GM21447 (cell line): Measurements from ENCODE around the gene ENPEP.

ENCODE experiments used
- ATAC-seq: cut with Tn5 transposase; IDR thresholded peaks from one replicate; pipeline ENCODE4 v1.9.1; 2021; ENCODE audit not compliant: unreplicated experiment

ENPEP gene

DNA sequence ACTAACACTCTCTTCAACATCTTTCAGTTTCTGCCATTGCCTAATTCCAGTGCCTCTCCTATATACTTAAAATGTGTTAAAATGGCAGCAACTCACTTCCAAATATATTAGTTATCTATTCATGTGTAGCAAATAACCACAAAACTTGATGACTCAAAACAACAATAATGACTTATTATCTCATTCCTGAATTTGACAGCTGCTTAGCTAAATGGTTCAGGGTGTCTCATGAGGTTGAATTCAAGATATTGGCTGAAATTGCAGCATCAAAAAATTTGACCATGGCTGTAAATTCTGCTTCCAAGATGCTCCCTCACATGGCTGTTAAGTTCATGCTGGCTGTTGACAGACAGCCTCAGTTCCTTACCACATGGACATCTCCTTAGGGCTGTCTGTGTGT lies 121.6 kb downstream of the ENPEP start:
- ATAC-seq = no peak

DNA sequence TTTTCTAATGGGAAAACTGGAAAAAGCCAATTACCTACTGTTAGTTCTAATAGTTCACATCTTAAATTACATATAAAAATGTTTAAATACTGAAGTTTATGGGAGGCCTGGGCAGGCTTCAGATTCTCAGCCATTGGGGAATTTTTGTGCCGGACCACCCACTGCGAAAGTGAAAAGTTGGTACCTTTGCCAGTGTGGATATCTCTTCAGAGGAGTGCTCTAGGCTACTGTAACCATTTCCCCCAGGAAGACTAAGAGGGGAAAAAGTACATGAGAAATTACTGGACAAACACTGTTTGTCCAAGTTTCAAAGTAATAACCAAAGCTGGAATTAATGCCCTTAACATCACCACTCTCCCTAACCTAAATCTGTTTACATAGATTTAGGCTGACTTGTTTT lies 126.1 kb downstream of the ENPEP start:
- ATAC-seq = no peak

DNA sequence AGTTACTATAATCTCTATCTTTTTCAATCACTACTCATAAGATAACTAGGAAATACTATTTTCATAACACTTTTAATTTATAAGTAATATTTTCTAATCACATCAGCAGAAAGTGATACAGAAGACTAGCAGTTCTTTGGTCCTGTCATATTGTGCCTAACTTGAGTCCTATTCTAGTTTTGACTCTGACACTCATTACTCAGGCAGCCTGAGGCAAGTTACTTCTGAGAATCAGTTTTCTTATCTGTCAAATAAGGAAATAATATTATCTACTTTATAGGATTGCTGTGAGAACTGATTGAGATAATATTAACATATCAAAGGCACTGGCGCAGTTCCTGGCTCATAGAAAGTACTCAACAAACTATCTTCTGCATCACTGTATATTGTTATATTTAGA lies 129.1 kb downstream of the ENPEP start:
- no peak for ATAC-seq

DNA sequence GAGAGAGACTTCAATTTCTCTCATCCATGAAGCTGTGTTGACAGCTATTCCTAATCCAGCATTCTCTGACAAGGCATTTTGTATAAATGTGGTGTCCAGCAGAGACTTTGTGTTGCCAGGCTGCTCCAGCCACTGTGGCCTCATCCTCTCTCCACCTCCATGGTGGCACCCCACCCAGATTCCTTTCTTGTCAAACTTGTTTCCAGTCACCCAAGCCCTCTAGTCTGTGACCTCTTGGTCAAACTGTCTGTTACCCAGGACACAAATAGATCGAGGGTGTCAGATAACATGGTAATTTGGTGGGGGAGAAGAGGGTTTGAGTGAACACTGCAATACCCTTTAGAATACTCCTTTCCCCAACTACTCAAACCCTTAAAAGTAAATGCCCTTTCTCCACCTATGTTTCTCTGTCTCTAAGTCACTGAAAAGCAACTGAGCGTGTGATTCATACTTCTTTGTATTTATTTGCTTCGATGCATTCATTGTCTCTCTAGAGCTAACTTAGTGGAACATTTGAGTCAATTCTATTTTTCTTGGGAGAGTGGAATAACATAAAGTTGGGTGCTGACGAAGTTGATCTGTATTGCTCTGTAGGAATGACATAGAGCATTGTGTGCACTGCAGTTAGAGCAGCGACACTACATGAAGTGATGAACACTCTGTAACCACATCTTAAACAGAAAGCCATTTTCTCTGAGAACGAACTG lies 133.2 kb downstream of the ENPEP start:
- ATAC-seq = no peak

DNA sequence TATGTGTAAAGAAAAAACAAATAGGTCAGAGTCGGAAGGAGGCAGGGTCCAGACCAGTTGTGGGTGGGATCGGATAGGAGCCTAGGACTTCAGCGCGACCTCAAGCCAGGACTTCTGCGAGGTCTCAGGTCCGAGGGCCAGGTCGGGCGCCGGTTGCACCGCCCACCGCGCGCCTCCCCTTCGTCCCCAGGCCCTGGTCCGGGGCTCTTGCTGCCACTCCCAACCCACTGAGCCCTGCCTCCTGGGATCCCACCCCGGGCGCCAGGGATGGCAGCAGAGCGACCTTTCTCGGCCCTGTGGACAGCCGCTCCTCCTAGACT lies 134.6 kb downstream of the ENPEP start:
- no peak for ATAC-seq

DNA sequence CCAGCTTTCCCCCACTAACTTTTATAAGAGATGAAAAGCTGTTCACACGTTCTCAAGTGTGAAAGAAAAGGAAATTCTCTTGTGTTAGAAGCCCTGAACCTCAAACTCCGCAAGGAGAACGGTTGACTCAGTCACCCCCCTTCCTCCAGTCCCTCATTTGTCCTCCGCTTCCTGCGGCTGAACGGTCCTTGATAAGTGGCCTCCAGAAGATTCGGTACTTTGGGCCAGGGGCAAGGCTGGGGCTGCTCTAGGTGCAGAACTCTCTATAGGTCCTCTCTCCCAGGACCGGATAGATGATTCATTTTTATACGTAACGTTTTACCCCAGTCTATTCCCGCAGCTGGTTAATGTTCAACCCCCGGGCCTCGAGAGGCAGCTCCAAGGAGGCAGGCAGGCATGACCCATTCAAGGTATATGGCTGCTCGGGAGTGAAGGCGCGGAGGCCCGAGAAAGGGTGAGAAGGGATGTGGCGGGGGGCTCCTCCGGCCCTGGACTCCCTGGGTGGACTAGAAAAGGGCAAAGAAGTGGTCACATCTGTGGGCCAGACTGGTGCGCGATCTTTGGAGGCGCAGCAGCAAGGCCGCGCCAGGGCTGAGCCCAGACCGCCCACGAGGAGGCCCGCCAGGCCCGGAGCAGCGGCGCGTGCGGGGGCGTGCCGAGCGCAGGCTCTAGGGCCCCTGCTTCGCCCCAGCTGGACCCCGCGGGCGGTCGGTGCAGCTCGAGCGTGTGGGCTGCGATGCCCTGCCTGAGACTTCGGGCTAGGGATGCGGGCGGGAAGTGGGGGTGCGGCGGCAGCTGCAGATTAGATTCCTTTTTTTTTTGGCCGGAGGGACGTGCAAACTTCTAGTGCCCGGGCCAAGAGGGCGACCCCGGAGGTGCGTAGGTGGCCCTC lies 135.2 kb downstream of the ENPEP start:
- ATAC-seq = peak; percentile 92

DNA sequence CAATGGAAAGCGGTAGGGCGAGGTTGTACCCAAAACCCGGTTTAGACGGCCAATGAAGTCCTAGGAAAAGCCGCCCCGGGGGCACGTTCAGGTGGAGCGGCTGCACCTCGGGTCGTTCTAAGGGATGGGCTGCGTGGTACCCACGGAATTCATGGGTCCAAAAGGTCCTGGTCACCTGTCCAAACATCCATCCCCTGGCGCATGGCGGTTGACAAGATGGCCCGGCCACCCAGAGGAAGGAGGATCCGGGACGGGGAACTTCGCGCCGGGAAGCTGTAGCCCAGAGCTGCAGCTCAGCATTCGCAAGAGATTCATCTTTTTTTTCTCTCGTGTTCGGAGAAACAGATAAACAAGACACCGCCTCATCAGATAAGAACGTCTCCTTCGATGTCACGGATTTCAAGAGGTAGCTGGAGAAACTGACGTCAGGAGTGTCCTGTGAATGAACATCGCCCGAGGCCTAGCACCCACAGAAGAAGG lies 136.1 kb downstream of the ENPEP start:
- ATAC-seq = no peak

DNA sequence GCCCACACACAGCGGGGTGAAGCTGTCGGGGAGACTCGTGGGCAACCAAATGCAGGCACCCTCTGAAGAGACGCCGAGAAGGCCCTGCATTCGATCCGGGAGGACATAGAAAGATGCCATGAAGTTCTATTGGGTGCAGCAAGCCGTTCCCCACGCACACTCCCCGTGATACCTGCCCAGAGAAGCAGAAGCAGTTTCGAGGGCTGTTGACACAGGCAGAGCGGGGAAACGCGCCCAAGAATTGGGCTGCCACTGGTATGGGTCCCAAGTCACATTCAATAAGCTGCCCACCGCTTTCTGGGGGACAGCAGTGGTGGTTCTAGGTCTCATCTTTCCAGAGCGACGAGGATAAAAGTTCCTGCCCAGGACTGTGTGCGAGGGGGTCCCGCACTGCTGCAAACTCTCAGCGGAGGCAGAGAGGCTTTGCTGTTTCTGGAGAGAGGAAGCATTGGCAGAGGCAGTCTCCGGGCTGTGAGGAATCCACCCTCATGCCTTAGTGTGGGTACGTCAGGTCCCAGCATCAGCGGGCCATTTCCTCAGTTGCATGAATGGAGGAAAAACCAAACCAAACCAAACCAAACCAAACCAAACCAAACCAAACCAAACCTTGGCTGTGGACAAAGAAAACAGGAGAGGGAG lies 136.8 kb downstream of the ENPEP start:
- no peak for ATAC-seq

DNA sequence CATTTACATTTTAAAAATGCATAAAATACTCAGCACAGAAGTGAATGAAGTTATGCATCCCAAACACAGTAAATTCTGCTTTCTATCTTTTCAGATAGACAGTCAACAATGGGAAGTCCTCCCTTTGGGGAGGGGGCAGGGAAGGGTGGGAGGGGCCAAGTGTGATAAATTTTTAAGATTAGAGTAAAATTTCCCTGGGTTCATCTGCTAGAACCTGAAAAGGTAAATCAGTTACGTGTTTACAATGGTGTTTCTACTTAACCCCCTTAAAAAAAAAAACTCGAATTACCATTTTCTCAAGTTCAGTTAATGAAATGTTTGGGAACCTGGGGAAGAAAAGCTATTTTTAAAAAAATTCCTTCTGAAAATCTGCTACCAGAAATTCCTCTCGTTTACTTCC lies 137.8 kb downstream of the ENPEP start:
- ATAC-seq = no peak

DNA sequence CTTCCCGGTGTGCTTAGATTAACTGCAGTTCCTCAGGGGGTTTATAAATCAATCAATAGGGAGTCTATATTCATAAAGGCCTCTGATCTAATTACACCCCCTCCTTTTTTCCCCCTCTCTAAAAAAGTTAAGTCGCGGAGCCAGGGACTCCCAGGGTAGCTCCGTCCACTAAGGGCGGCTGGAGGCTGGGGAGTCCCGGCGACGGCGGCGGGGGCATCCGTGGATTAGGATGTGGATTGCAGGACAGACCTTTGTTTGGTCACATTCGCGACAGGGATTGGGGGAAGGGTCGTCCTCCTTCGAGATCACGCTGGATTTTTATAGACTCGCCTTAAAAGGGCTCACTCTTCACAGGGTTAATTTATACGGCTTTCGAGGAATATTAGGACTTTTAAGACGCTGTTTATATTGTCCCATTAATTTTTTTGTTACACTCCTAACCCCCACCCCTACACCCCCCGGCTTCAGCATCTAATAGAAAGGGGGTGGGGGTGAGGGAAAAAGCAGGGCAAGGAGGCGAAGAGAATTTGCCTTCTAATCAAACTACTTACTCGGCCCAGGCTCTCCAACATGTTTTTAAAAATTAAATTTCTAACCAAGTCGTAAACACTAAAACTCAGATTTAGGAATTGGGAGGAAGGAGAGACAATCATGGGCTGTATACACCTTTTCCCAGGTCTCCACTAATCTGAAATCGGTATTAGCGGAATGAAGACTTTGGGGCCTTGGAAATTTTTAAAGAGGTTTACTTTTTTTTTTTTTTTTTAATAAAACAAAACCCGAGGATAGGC lies 138.4 kb downstream of the ENPEP start:
- ATAC-seq = no peak
